Lower lobe of right lung (tissue), 2 donors: ENCODE results near the gene EYA3. TPM values are rescaled to one million over a fixed set of nuclear protein-coding genes. Genes with fewer than 3 reads are reported as not detected.

Experiments
- ATAC-seq, 2 donors: fragments of 200-7000 bp; cut with Tn5 transposase; one replicate each; pipeline ENCODE4 v1.9.1; 2020 to 2022; ENCODE audit warnings: mild to moderate bottlenecking in 2 of 2, moderate library complexity in 2 of 2
- DNase-seq: peaks from one replicate; pipeline ENCODE4 v3.0.0-alpha.2; 2020
- H3K27ac ChIP-seq: fragments of 200-600 bp; one replicate; pipeline ENCODE4 v1.8.0; 2022
- H3K27me3 ChIP-seq: fragments of 200-600 bp; one replicate; pipeline ENCODE4 v1.8.0; 2022; ENCODE audit warnings: low read depth
- H3K36me3 ChIP-seq: fragments of 200-600 bp; one replicate; pipeline ENCODE4 v1.8.0; 2022; ENCODE audit warnings: mild to moderate bottlenecking
- H3K4me1 ChIP-seq: fragments of 200-600 bp; one replicate; pipeline ENCODE4 v1.8.0; 2022
- H3K4me3 ChIP-seq: fragments of 200-600 bp; one replicate; pipeline ENCODE4 v1.8.0; 2022; ENCODE audit warnings: mild to moderate bottlenecking
- H3K9me3 ChIP-seq: fragments of 200-600 bp; one replicate; pipeline ENCODE4 v1.8.0; 2022
- CTCF ChIP-seq: fragments of 200-600 bp; IDR thresholded peaks from one replicate; pipeline ENCODE4 v1.8.0; 2022; ENCODE audit warnings: antibody characterized with exemption, mild to moderate bottlenecking
- intact Hi-C: fragments of 100-400 bp; cut with DNase I; formaldehyde crosslinking; loops from one replicate; pipeline ENCODE4 v1.11.0; 2022
- total RNA-seq: library from RNA; stranded (reverse); fragmentation: NEBNext Ultra II Directional; extraction: Animal tissue kit (Norgen Biotek cat#: 25700); gene quantifications from one replicate; pipeline ENCODE4 v1.2.1, GENCODE V29; 2021
- donor health status: DM: no; HTN: yes; CAD: no; lungs with severe emphysema.

Gene EYA3
- total RNA-seq, 1 donor from 2014 or later = 20.4 TPM

GRCh38 chr1:28118640-28119307 lies 30.4 kb upstream of the EYA3 start:
- Histone ChIP-seq H3K36me3 (no peaks in the 10 kb centered on the region), H3K27ac (no peak overlapping the region), H3K4me3 (no peak overlapping the region), H3K4me1 (no peaks in the 10 kb centered on the region), H3K27me3 (no peaks in the 10 kb centered on the region), H3K9me3 (no peaks in the 10 kb centered on the region)
- DNase-seq (no peak), ATAC-seq (no peak)
- no peak for TF ChIP-seq CTCF
- intact Hi-C loops = no loop called here

DNA sequence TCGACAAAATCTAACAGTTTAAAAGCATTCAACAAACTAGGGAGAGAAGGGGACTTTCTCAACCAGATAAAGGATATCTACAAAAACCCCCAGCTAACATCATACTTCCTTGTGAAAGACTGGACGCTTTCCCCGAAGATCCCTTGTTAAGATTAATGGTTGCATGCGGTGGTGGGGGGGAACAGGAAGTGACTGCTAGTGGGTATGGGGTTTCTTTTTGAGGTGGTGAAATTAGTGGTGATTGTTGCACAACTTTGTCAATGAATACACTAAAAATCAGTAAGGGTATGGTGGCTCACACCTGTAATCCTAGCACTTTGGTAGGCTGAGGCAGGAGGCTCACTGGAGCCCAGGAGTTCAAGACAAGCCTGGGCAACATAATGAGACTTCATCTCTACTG lies 26.9 kb upstream of the EYA3 start:
- peak; percentile 69 for DNase-seq
- H3K4me1 ChIP-seq = no peaks in the 10 kb centered on the region

GRCh38 chr1:28114844-28115243 lies 26.4 kb upstream of the EYA3 start:
- intact Hi-C loops = no loop called here
- Histone ChIP-seq H3K9me3 (no peaks in the 10 kb centered on the region), H3K4me3 (no peak overlapping the region), H3K4me1 (no peaks in the 10 kb centered on the region), H3K36me3 (no peaks in the 10 kb centered on the region), H3K27me3 (no peaks in the 10 kb centered on the region), H3K27ac (no peak overlapping the region)
- no peak for DNase-seq
- ATAC-seq = no peak
- TF ChIP-seq CTCF = no peak

More for the DNA sequence above, 26.9 kb upstream of the EYA3 start:
- no peaks in the 10 kb centered on the region for H3K36me3 ChIP-seq
- no peak overlapping the region for H3K4me3 ChIP-seq
- peak overlapping the region; percentile 9 for H3K27ac ChIP-seq
- intact Hi-C loops = no loop called here
- no peaks in the 10 kb centered on the region for H3K9me3 ChIP-seq
- peak; percentile 19 to 42 for ATAC-seq
- H3K27me3 ChIP-seq = no peaks in the 10 kb centered on the region
- TF ChIP-seq CTCF = no peak

GRCh38 chr1:28113242-28113572 lies 24.8 kb upstream of the EYA3 start:
- no peak overlapping the region for H3K27ac ChIP-seq
- no peaks in the 10 kb centered on the region for H3K9me3 ChIP-seq
- no peaks in the 10 kb centered on the region for H3K27me3 ChIP-seq
- intact Hi-C loops = no loop called here
- no peak for TF ChIP-seq CTCF
- ATAC-seq (no peak), DNase-seq (no peak)
- H3K36me3 ChIP-seq = no peaks in the 10 kb centered on the region
- H3K4me3 ChIP-seq = no peak overlapping the region
- H3K4me1 ChIP-seq = no peaks in the 10 kb centered on the region

DNA sequence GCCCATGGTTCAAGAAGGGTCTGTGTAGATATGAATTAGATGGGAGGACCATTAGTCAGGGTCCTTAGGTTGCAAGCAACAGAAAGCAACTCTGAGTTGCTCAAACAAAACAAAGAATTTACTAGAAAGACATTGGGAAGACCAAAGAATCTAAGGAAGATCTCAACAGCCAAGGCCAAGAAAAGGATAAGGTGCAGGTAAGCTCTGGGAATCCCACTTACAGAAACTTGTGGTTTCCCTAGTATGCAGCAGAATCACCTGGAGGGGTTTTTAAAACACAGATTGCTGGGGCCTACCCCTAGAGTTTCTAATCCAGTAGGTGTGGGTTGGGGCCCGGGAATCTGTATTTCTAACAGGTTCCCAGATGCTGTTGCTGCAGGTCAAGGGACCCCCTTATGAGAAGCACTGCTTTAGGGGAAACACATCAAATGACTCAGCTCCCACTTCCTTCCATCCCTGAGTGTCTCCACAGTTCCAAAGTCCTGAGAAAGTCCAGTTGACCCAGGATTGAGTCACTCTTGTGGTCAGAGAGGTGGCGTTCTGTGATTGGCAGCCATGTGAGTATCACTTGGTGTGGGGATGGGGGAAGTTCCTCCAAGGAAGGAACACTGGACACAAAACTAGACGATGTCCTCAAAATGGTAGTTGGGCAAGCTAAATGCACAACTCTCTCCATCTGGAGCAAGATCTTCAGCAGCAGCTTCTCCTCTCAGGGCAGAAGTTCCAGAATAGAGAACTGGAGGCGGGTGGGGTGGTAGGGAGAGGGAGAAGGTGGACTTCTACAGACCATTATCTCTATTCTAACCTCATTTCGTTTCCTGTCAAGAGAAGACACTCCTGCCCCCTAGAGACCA lies 24.2 kb upstream of the EYA3 start:
- H3K9me3 ChIP-seq = no peaks in the 10 kb centered on the region
- ATAC-seq (peak; percentile 74 to 85), DNase-seq (peak; percentile 65)
- no peak for TF ChIP-seq CTCF
- H3K27me3 ChIP-seq = no peaks in the 10 kb centered on the region
- no peaks in the 10 kb centered on the region for H3K36me3 ChIP-seq
- no peak overlapping the region for H3K4me3 ChIP-seq
- intact Hi-C loops = no loop called here
- H3K27ac ChIP-seq = peak overlapping the region; percentile 75
- no peaks in the 10 kb centered on the region for H3K4me1 ChIP-seq
